Left hindlimb (tissue), 1 donor: ENCODE results near the gene PPIL1.

Experiments
- DNase-seq: peaks from one replicate; pipeline ENCODE4 v3.0.0-alpha.2; 2018

The PPIL1 gene

GRCh38 chr6:36833182-36833789 is 41.3 kb downstream of the PPIL1 start:
- no peak for DNase-seq

GRCh38 chr6:36832313-36832712 is 42.3 kb downstream of the PPIL1 start:
- no peak for DNase-seq

- DNase-seq = no peak
Observed at GRCh38 chr6:36830577-36830976, 44.0 kb downstream of the PPIL1 start.

GRCh38 chr6:36829919-36830544 is 44.6 kb downstream of the PPIL1 start:
- peak; percentile 85 for DNase-seq

GRCh38 chr6:36827261-36828079 is 47.1 kb downstream of the PPIL1 start:
- DNase-seq = peak; percentile 60

GRCh38 chr6:36826520-36827227 is 47.9 kb downstream of the PPIL1 start:
- DNase-seq = no peak

GRCh38 chr6:36825994-36826393 is 48.6 kb downstream of the PPIL1 start:
- no peak for DNase-seq

- no peak for DNase-seq
Observed at GRCh38 chr6:36825452-36825851, 49.2 kb downstream of the PPIL1 start.

- no peak for DNase-seq
Observed at GRCh38 chr6:36824253-36824652, 50.4 kb downstream of the PPIL1 start.

- no peak for DNase-seq
Observed at GRCh38 chr6:36823421-36824096, 51.0 kb downstream of the PPIL1 start.

- no peak for DNase-seq
Observed at GRCh38 chr6:36822506-36823269, 51.9 kb downstream of the PPIL1 start.

GRCh38 chr6:36821581-36822335 is 52.8 kb downstream of the PPIL1 start:
- DNase-seq = no peak

- no peak for DNase-seq
Observed at GRCh38 chr6:36820700-36821580, 53.7 kb downstream of the PPIL1 start.

GRCh38 chr6:36818756-36819155 is 55.8 kb downstream of the PPIL1 start:
- no peak for DNase-seq

GRCh38 chr6:36817847-36818246 is 56.8 kb downstream of the PPIL1 start:
- no peak for DNase-seq

GRCh38 chr6:36817176-36817817 is 57.3 kb downstream of the PPIL1 start:
- DNase-seq = no peak

GRCh38 chr6:36815962-36816735 is 58.5 kb downstream of the PPIL1 start:
- no peak for DNase-seq

GRCh38 chr6:36814249-36814648 is 60.4 kb downstream of the PPIL1 start:
- no peak for DNase-seq

- no peak for DNase-seq
Observed at GRCh38 chr6:36813526-36813925, 61.1 kb downstream of the PPIL1 start.
